IMR-90 (cell line): ENCODE measurements around the gene RPS28. TPM values are rescaled to one million over a fixed set of nuclear protein-coding genes. Genes with fewer than 3 reads are reported as not detected.

Experiments used
- ATAC-seq: fragments of 200-7000 bp; cut with Tn5 transposase; 2 replicates; pipeline ENCODE4 v1.9.1; 2020; ENCODE audit warnings: low read depth, mild to moderate bottlenecking, moderate library complexity
- BruUV-seq: library from RNA; stranded (reverse); fragments of 400-500 nt; replicated peaks from 2 replicates; lab custom pipeline; 2021; lab: Mats Ljungman, UMichigan
- CTCF ChIA-PET: fragments of 300-600 bp; formaldehyde crosslinking; extraction: SDS; loops from one replicate; lab custom pipeline; 2021; ENCODE audit warnings: antibody characterized with exemption; lab: Yijun Ruan, JAX
- POLR2A ChIA-PET: fragments of 300-600 bp; sonication (Branson Sonifier 250); formaldehyde crosslinking; loops from one replicate; lab custom pipeline; 2022; ENCODE audit warnings: antibody characterized with exemption; ENCODE audit not compliant: unreplicated experiment; lab: Charles Lee
- DNase-seq: peaks from one replicate; pipeline ENCODE4 v3.0.0; 2013
- H2AFZ ChIP-seq: replicated peaks from 2 replicates; pipeline ENCODE3; 2013; ENCODE audit warnings: low read length, mild to moderate bottlenecking; ENCODE audit not compliant: poor library complexity
- H2AK5ac ChIP-seq: 2 replicates; pipeline ENCODE4 v1.6.1; 2013; ENCODE audit warnings: low read depth, low read length, inconsistent platforms
- H2AK9ac ChIP-seq: replicated peaks from 2 replicates; pipeline ENCODE3; 2013; ENCODE audit warnings: mild to moderate bottlenecking, low read depth, low read length, moderate library complexity; ENCODE audit not compliant: poor library complexity
- H2BK120ac ChIP-seq: 2 replicates; pipeline ENCODE4 v1.6.1; 2013; ENCODE audit warnings: low read depth, low read length, inconsistent platforms
- H2BK15ac ChIP-seq: 3 replicates; pipeline ENCODE4 v1.6.1; 2013; ENCODE audit warnings: low read depth, low read length, inconsistent platforms
- H2BK20ac ChIP-seq: 2 replicates; pipeline ENCODE4 v1.6.1; 2013; ENCODE audit warnings: low read depth, mild to moderate bottlenecking, inconsistent platforms, low read length, moderate library complexity
- H2BK5ac ChIP-seq: 2 replicates; pipeline ENCODE4 v1.6.1; 2013; ENCODE audit warnings: mild to moderate bottlenecking, low read depth, low read length, inconsistent platforms; ENCODE audit not compliant: poor library complexity, severe bottlenecking
- H3K14ac ChIP-seq: replicated peaks from 2 replicates; pipeline ENCODE4 v1.6.1; 2013; ENCODE audit warnings: low read depth, low read length, inconsistent platforms
- H3K18ac ChIP-seq: 2 replicates; pipeline ENCODE4 v1.6.1; 2013; ENCODE audit warnings: low read depth, low read length, control low read depth
- H3K23ac ChIP-seq: 2 replicates; pipeline ENCODE4 v1.6.1; 2013; ENCODE audit warnings: low read depth, low read length, inconsistent platforms
- H3K27ac ChIP-seq: 2 replicates; pipeline ENCODE4 v1.5.1; 2013; ENCODE audit warnings: mild to moderate bottlenecking, control low read depth, low read length; ENCODE audit not compliant: insufficient read depth
- H3K27me3 ChIP-seq: 2 replicates; pipeline ENCODE4 v1.6.1; 2013; ENCODE audit warnings: low read length; ENCODE audit not compliant: control insufficient read depth, insufficient read depth
- H3K36me3 ChIP-seq: 2 replicates; pipeline ENCODE4 v1.6.1; 2013; ENCODE audit warnings: low read length, mixed read lengths; ENCODE audit not compliant: control insufficient read depth, insufficient read depth
- H3K4ac ChIP-seq: 2 replicates; pipeline ENCODE4 v1.6.1; 2013; ENCODE audit warnings: low read depth, low read length, inconsistent platforms
- H3K4me1 ChIP-seq: 2 replicates; pipeline ENCODE4 v1.6.1; 2013; ENCODE audit warnings: low read length, mixed read lengths; ENCODE audit not compliant: control insufficient read depth, insufficient read depth
- H3K4me2 ChIP-seq: 2 replicates; pipeline ENCODE4 v1.6.1; 2013; ENCODE audit warnings: low read depth, mild to moderate bottlenecking, control low read depth, low read length, moderate library complexity
- H3K4me3 ChIP-seq: 2 replicates; pipeline ENCODE4 v1.5.1; 2013; ENCODE audit warnings: low read depth, mild to moderate bottlenecking, control low read depth, low read length, moderate library complexity; ENCODE audit not compliant: insufficient read depth
- H3K56ac ChIP-seq: 2 replicates; pipeline ENCODE4 v1.6.1; 2013; ENCODE audit warnings: low read length, inconsistent platforms; ENCODE audit not compliant: insufficient read depth; ENCODE audit errors: extremely low read depth
- H3K79me1 ChIP-seq, 2 experiments: 2 replicates each; pipeline ENCODE4 v1.6.1; 2013; ENCODE audit warnings: low read length in 2 of 2, inconsistent platforms in 1 of 2, low read depth in 1 of 2
- H3K9ac ChIP-seq: 2 replicates; pipeline ENCODE4 v1.6.1; 2013; ENCODE audit warnings: low read depth, low read length, control low read depth
- H3K9me1 ChIP-seq: 2 replicates; pipeline ENCODE4 v1.6.1; 2013; ENCODE audit warnings: low read length, inconsistent platforms; ENCODE audit not compliant: insufficient read depth
- H3K9me3 ChIP-seq: 2 replicates; pipeline ENCODE4 v1.6.1; 2013; ENCODE audit warnings: low read length; ENCODE audit not compliant: control insufficient read depth, insufficient read depth
- H4K20me1 ChIP-seq: 2 replicates; pipeline ENCODE4 v1.6.1; 2013; ENCODE audit warnings: low read length, inconsistent platforms; ENCODE audit not compliant: insufficient read depth
- H4K5ac ChIP-seq: 2 replicates; pipeline ENCODE4 v1.6.1; 2013; ENCODE audit warnings: mild to moderate bottlenecking, low read depth, low read length, control low read depth
- H4K8ac ChIP-seq, 2 experiments: 2 replicates each; pipeline ENCODE4 v1.6.1; 2013; ENCODE audit warnings: low read depth in 2 of 2, low read length in 2 of 2, control low read depth in 1 of 2, inconsistent platforms in 1 of 2
- H4K91ac ChIP-seq: 2 replicates; pipeline ENCODE4 v1.6.1; 2013; ENCODE audit warnings: low read depth, low read length, inconsistent platforms; ENCODE audit not compliant: insufficient read depth
- ELK1 ChIP-seq: fragments of 150-350 bp; IDR thresholded peaks from 2 replicates; pipeline ENCODE4 v1.6.1; 2016; ENCODE audit warnings: low read depth, mild to moderate bottlenecking, low read length, moderate library complexity, borderline replicate concordance
- MXI1 ChIP-seq: IDR thresholded peaks from 2 replicates; pipeline ENCODE4 v1.6.1; 2012; ENCODE audit warnings: low read depth, mild to moderate bottlenecking, low read length, moderate library complexity, borderline replicate concordance
- POLR2A ChIP-seq: IDR thresholded peaks from 2 replicates; pipeline ENCODE4 v1.6.1; 2012; ENCODE audit warnings: mild to moderate bottlenecking, low read depth, low read length
- WGBS, 2 experiments: methylation state at CpG; one replicate each; pipeline versions ENCODE4 v1.1.5 to v1.1.7; 2013; ENCODE audit warnings: missing lambda C conversion rate in 2 of 2; ENCODE audit not compliant: insufficient read length in 1 of 2; ENCODE audit errors: extremely low coverage in 2 of 2; 5-methylcytosine and 5-hydroxymethylcytosine counted together
- dilution Hi-C: fragments of 300-500 bp; cut with HindIII; formaldehyde crosslinking; loops from one replicate; pipeline ENCODE4 v1.14.3; 2018; ENCODE audit warnings: low sequenced_read_pairs; ENCODE audit not compliant: unreplicated experiment
- in situ Hi-C: fragments of 300-500 bp; cut with MboI; formaldehyde crosslinking; loops from 3 replicates; pipeline ENCODE4 v1.14.3; 2019; ENCODE audit warnings: low sequenced_read_pairs, inconsistent platforms, mixed read lengths
- intact Hi-C: fragments of 100-400 bp; cut with micrococcal nuclease; formaldehyde crosslinking; loops from 2 replicates; pipeline ENCODE4 v1.10.0; 2022
- polyA plus RNA-seq, 3 experiments: library from polyadenylated mRNA; depleted of rRNA; stranded (reverse); fragments of >200 nt; gene quantifications; 2 replicates each; pipeline ENCODE4 v1.2.3, GENCODE V29; 2012; ENCODE audit warnings: low replicate concordance in 1 of 3
- total RNA-seq: library from RNA; depleted of rRNA; stranded (reverse); fragments of >200 nt; gene quantifications from 2 replicates; pipeline ENCODE4 v1.2.3, GENCODE V29; 2012

Gene RPS28
- total and polyA plus RNA-seq, 2 of the 4 experiments (the other 2 are of a cell fraction) = 143 to 643 TPM

- TF ChIP-seq ELK1 = no peak
These were observed 42.8 kb downstream of the RPS28 start, which contains the start of gene ANGPTL4 (continued) for GRCh38 chr19:8363803-8364771.

- dilution Hi-C loops = no loop called here
- Histone ChIP-seq H3K4me2 (no peak overlapping the region), H2AK9ac (peak overlapping the region; percentile 3), H3K36me3 (peaks cover 10% of the 10 kb centered on the region), H2AK5ac (peak overlapping the region; percentile 72), H3K14ac (0 out of 2 replicates have a peak overlapping the region, but pooled peaks have one; percentile 6), H3K23ac (no peak overlapping the region), H3K4ac (peak overlapping the region; percentile 41), H4K91ac (peak overlapping the region; percentile 23; the same call in 1 of the 2 replicates), H3K4me1 (peaks cover 32% of the 10 kb centered on the region), H3K27ac (no peak overlapping the region; the same call in 1 of the 2 replicates), H2BK20ac (no peak overlapping the region), H3K56ac (no peak overlapping the region), H4K8ac (no peak overlapping the region; a peak in 1 of 4 replicates), H3K18ac (no peak overlapping the region), H3K4me3 (no peak overlapping the region), H4K20me1 (peaks cover 16% of the 10 kb centered on the region), H2BK15ac (peak overlapping the region; percentile 33; the same call in 1 of the 3 replicates), H2AFZ (no peak overlapping the region), H3K79me1 (peaks cover 8 to 42% of the 10 kb centered on the region in 2 experiments; a peak in 3 of 4 replicates), H4K5ac (no peak overlapping the region), H2BK5ac (peak overlapping the region; percentile 9), H3K9me3 (no peaks in the 10 kb centered on the region), H3K9ac (no peak overlapping the region), H2BK120ac (peak overlapping the region; percentile 3; the same call in 1 of the 2 replicates), H3K9me1 (peaks cover 19% of the 10 kb centered on the region), H3K27me3 (no peaks in the 10 kb centered on the region)
- DNase-seq = no peak
- TF ChIP-seq MXI1 (no peak), POLR2A (0 out of 2 replicates have a peak, but pooled peaks have one; percentile 12)
- intact Hi-C loops = no loop called here
- ATAC-seq = no peak
- CTCF ChIA-PET = no interaction called here
- no TSS peak for BruUV-seq
- whole genome bisulfite sequencing, 2 experiments = 100% methylated on average over 7 of the region's 11 CpGs; no CpG with 5 or more reads in 1 of the 2 experiments
- POLR2A ChIA-PET = interaction anchor here (0.6 kb wide), 1 partner anchor 96 kb away, joined by 9 read pairs; no protein-coding TSS in a partner anchor
- in situ Hi-C loops = no loop called here
These were observed 44.9 kb downstream of the RPS28 start for GRCh38 chr19:8366121-8366581.
